ENCODE results near the gene METTL16.
A peak's percentile ranks its signal among the peaks of the same experiment; 100 is the strongest.

Gene METTL16

GRCh38 chr17:2511462-2512369 is at the start of gene METTL16:
Gene METTL16 (minus strand): TSS chr17:2511888. CDS start chr17:2502331, 9,557 bp downstream.
- Histone ChIP-seq H3K27me3 (ENCODE audit: insufficient read depth, low read length, poor library complexity, severe bottlenecking) (no peaks in the 10 kb centered on the region), H3K4me1 (ENCODE audit: insufficient read depth, low read length, poor library complexity, severe bottlenecking) (peaks cover 25% of the 10 kb centered on the region), H3K9me2 (replicated peaks; ENCODE audit: low read depth, low read length) (no peaks in the 10 kb centered on the region), H4K20me1 (ENCODE audit: insufficient read depth, low read length, poor library complexity, severe bottlenecking) (peaks cover 4% of the 10 kb centered on the region), H3K9me3 (ENCODE audit: insufficient read depth, low read depth, low read length) (no peaks in the 10 kb centered on the region), H3K4me2 (ENCODE audit: low read depth, low read length, poor library complexity, severe bottlenecking) (peak within 1 kb of the TSS; percentile 80), H2AFZ (ENCODE audit: low read length) (peak within 1 kb of the TSS; percentile 88), H3F3A (ENCODE audit: low read depth) (no peaks in the 10 kb centered on the region), H3K36me3 (ENCODE audit: insufficient read depth, low read length) (no peaks in the 10 kb centered on the region), H3K79me2 (ENCODE audit: insufficient read depth, low read length) (peaks cover 35% of the 10 kb centered on the region), H3K4me3 (ENCODE audit: low read length, poor library complexity, severe bottlenecking) (peak within 1 kb of the TSS; percentile 91), H3K9ac (ENCODE audit: low read depth, low read length, poor library complexity, severe bottlenecking) (peak within 1 kb of the TSS; percentile 87)
- TF ChIP-seq CTCF (conservative IDR thresholded peaks at IDR 0.05; ENCODE audit: low read length) (no peak), EZH2phosphoT487 (IDR thresholded peaks at IDR 0.05; ENCODE audit: borderline replicate concordance) (no peak)

- H3K36me3 ChIP-seq (ENCODE audit: insufficient read depth, low read length) = no peaks in the 10 kb centered on the region
- TF ChIP-seq EZH2phosphoT487 (IDR thresholded peaks at IDR 0.05; ENCODE audit: borderline replicate concordance) = no peak
- TF ChIP-seq CTCF (conservative IDR thresholded peaks at IDR 0.05; ENCODE audit: low read length) = no peak
- no peak overlapping the region for H3K4me3 ChIP-seq (ENCODE audit: low read length, poor library complexity, severe bottlenecking)
- no peak overlapping the region for H3K9ac ChIP-seq (ENCODE audit: low read depth, low read length, poor library complexity, severe bottlenecking)
- H3K9me3 ChIP-seq (ENCODE audit: insufficient read depth, low read depth, low read length) = peaks cover 8% of the 10 kb centered on the region; the same call in 1 of the 2 replicates
- no peak overlapping the region for H2AFZ ChIP-seq (ENCODE audit: low read length)
- no peaks in the 10 kb centered on the region for H4K20me1 ChIP-seq (ENCODE audit: insufficient read depth, low read length, poor library complexity, severe bottlenecking)
- no peaks in the 10 kb centered on the region for H3K4me1 ChIP-seq (ENCODE audit: insufficient read depth, low read length, poor library complexity, severe bottlenecking)
- H3K27me3 ChIP-seq (ENCODE audit: insufficient read depth, low read length, poor library complexity, severe bottlenecking) = no peaks in the 10 kb centered on the region
- H3F3A ChIP-seq (ENCODE audit: low read depth) = no peaks in the 10 kb centered on the region
- no peaks in the 10 kb centered on the region for H3K79me2 ChIP-seq (ENCODE audit: insufficient read depth, low read length)
- no peak overlapping the region for H3K4me2 ChIP-seq (ENCODE audit: low read depth, low read length, poor library complexity, severe bottlenecking)
- H3K9me2 ChIP-seq (replicated peaks; ENCODE audit: low read depth, low read length) = no peaks in the 10 kb centered on the region
Observed at GRCh38 chr17:2560658-2561057, 49.0 kb upstream of the METTL16 start.

- Histone ChIP-seq H3K9ac (ENCODE audit: low read depth, low read length, poor library complexity, severe bottlenecking) (no peak overlapping the region), H3K9me3 (ENCODE audit: insufficient read depth, low read depth, low read length) (no peaks in the 10 kb centered on the region), H3K4me3 (ENCODE audit: low read length, poor library complexity, severe bottlenecking) (no peak overlapping the region), H3K4me2 (ENCODE audit: low read depth, low read length, poor library complexity, severe bottlenecking) (no peak overlapping the region), H3K4me1 (ENCODE audit: insufficient read depth, low read length, poor library complexity, severe bottlenecking) (no peaks in the 10 kb centered on the region), H4K20me1 (ENCODE audit: insufficient read depth, low read length, poor library complexity, severe bottlenecking) (no peaks in the 10 kb centered on the region), H3K9me2 (replicated peaks; ENCODE audit: low read depth, low read length) (no peaks in the 10 kb centered on the region), H3K79me2 (ENCODE audit: insufficient read depth, low read length) (no peaks in the 10 kb centered on the region), H2AFZ (ENCODE audit: low read length) (no peak overlapping the region), H3F3A (ENCODE audit: low read depth) (no peaks in the 10 kb centered on the region), H3K36me3 (ENCODE audit: insufficient read depth, low read length) (no peaks in the 10 kb centered on the region), H3K27me3 (ENCODE audit: insufficient read depth, low read length, poor library complexity, severe bottlenecking) (no peaks in the 10 kb centered on the region)
- no peak for TF ChIP-seq CTCF (conservative IDR thresholded peaks at IDR 0.05; ENCODE audit: low read length)
- no peak for TF ChIP-seq EZH2phosphoT487 (IDR thresholded peaks at IDR 0.05; ENCODE audit: borderline replicate concordance)
Observed at GRCh38 chr17:2551928-2552327, 40.2 kb upstream of the METTL16 start.
